ENCODE data around the gene TXN2. TPM values are rescaled to one million over a fixed set of nuclear protein-coding genes. Genes with fewer than 3 reads are reported as not detected.

The TXN2 gene
- total and polyA plus RNA-seq, 3 donors from 2014 or later, result 92.4 to 141 (median 95.6) TPM

DNA sequence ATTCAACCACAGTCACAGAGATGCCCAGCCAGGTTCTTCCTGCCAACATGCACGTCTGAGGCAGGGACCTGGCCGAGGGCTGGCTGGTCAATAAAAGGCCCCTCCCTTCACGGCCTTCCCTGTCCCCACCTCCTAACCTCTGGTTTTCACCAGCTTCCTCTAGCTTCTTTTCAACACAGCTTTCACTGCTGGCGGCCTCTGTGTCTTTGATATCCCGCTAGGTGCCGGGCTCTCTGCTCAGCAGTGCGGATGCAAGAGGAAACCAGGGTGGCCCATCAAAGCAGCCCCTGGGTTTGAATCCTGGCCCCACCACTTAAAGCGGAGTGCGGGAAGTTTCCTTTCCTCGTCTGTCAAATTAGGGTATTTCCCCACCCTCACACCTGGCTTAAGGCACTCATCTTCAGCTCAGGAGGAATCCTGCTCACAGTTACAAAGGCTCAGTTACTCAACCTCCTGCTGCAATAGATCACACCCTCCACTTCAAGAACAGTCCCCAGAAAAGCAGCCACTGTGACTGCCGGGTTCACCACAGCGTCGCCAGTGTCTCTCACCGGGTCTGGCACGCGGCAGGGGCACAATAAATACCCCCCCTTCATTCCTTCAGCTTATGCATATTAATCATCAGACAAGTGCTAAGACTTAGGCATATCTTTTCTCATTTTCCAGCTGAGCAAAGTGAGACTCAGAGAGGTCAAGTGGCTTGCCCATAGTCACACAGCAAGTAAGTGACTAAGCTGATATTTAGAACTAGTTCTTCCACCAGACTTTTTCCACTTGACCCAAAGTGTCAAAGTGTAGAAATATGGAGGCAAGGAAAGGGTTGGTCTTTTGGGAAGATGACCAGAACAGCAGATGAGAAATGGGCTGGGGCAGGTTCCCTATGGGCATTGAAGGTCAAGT lies 45.7 kb downstream of the TXN2 start:
- H3K27ac ChIP-seq, result no peak overlapping the region
- DNase-seq, result no peak
- TF ChIP-seq POLR2A (IDR thresholded peaks at IDR 0.05), result no peak
- TF ChIP-seq, protein P1, sequence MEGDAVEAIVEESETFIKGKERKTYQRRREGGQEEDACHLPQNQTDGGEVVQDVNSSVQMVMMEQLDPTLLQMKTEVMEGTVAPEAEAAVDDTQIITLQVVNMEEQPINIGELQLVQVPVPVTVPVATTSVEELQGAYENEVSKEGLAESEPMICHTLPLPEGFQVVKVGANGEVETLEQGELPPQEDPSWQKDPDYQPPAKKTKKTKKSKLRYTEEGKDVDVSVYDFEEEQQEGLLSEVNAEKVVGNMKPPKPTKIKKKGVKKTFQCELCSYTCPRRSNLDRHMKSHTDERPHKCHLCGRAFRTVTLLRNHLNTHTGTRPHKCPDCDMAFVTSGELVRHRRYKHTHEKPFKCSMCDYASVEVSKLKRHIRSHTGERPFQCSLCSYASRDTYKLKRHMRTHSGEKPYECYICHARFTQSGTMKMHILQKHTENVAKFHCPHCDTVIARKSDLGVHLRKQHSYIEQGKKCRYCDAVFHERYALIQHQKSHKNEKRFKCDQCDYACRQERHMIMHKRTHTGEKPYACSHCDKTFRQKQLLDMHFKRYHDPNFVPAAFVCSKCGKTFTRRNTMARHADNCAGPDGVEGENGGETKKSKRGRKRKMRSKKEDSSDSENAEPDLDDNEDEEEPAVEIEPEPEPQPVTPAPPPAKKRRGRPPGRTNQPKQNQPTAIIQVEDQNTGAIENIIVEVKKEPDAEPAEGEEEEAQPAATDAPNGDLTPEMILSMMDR (IDR thresholded peaks at IDR 0.05), result no peak

DNA sequence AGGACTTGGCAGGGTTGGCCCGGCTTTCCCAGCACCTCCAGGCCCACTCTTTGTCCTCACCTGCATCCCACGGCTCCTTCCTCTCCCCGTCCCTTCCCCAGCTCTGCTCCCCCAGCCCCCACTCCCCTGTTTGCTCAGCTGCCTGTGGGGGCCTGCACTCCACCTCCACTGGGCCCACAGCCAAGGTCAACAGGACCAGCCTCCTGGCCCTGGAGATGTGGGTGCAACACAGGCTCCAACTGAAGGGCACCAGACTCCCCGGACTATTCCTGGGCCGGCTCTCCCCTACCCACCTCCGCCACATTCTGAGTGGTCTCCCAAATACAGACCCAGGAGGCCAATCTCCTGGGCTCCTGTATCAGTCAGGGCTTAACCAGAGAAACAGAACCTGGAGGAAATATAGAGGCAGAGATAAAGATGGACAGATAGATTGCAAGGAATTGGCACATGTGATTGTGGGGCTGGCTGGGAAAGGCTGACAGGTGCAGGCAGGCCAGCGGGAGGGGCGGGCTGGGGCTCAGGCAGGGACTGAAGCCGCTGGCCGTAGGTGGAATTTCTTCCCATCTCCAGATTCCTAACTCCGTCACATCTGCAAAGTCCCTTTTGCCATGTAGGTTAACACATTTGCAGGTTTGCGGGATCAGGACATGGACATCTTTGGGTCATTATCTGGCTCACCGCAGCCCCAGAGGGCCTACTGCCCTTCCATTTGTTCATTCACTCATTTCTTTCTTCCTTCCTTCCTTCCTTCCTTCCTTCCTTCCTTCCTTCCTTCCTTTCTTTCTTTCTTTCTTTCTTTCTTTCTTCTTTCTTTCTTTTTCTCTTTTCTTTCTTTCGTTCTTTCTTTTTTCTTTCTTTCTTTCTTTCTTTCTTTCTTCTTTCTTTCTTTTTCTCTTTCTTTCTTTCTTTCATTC lies 47.9 kb downstream of the TXN2 start:
- no peak overlapping the region for H3K4me3 ChIP-seq
- H3K9me3 ChIP-seq, result no peaks in the 10 kb centered on the region
- H3K4me1 ChIP-seq, result peaks cover 5% of the 10 kb centered on the region
- H3K27ac ChIP-seq, result no peak overlapping the region
- no peaks in the 10 kb centered on the region for H3K36me3 ChIP-seq (ENCODE audit: low read depth, missing control alignments)
- whole genome bisulfite sequencing, 2 donors, result 72 to 77% methylated on average over 13 to 14 of the region's 14 CpGs
- no peak for DNase-seq
- H3K27me3 ChIP-seq, result no peaks in the 10 kb centered on the region
- intact Hi-C loops (cut with DNase I; ENCODE audit: low total_unique reads), result no loop called here
- no peak for TF ChIP-seq POLR2A (IDR thresholded peaks at IDR 0.05)
- TF ChIP-seq, protein P1 (IDR thresholded peaks at IDR 0.05), result no peak

More for the DNA sequence above, 45.7 kb downstream of the TXN2 start:
- intact Hi-C loops (cut with DNase I; ENCODE audit: low total_unique reads), result no loop called here
- 88 to 89% methylated on average over 16 of the region's 16 CpGs for WGBS, 2 donors
- no peak overlapping the region for H3K4me3 ChIP-seq
- H3K9me3 ChIP-seq, result no peaks in the 10 kb centered on the region
- peaks cover 5% of the 10 kb centered on the region for H3K4me1 ChIP-seq
- H3K27me3 ChIP-seq, result no peaks in the 10 kb centered on the region
- no peaks in the 10 kb centered on the region for H3K36me3 ChIP-seq (ENCODE audit: low read depth, missing control alignments)

GRCh38 chr22:36432592-36433317 lies 48.7 kb downstream of the TXN2 start:
- intact Hi-C loops (cut with DNase I; ENCODE audit: low total_unique reads), result no loop called here

GRCh38 chr22:36431977-36432376 lies 49.5 kb downstream of the TXN2 start:
- WGBS, 2 donors, result 84 to 95% methylated on average over 9 of the region's 9 CpGs
- H3K4me3 ChIP-seq, result no peak overlapping the region
- intact Hi-C loops (cut with DNase I; ENCODE audit: low total_unique reads), result no loop called here
- H3K9me3 ChIP-seq, result no peaks in the 10 kb centered on the region
- DNase-seq, result no peak
- peaks cover 5% of the 10 kb centered on the region for H3K4me1 ChIP-seq
- no peaks in the 10 kb centered on the region for H3K36me3 ChIP-seq (ENCODE audit: low read depth, missing control alignments)
- TF ChIP-seq POLR2A (IDR thresholded peaks at IDR 0.05), result no peak
- TF ChIP-seq, protein P1 (IDR thresholded peaks at IDR 0.05), result no peak
- no peaks in the 10 kb centered on the region for H3K27me3 ChIP-seq
- no peak overlapping the region for H3K27ac ChIP-seq

More at GRCh38 chr22:36432592-36433317, 48.7 kb downstream of the TXN2 start:
- Histone ChIP-seq H3K36me3 (ENCODE audit: low read depth, missing control alignments) (no peaks in the 10 kb centered on the region), H3K4me3 (no peak overlapping the region), H3K27ac (no peak overlapping the region), H3K4me1 (peaks cover 5% of the 10 kb centered on the region), H3K9me3 (no peaks in the 10 kb centered on the region), H3K27me3 (no peaks in the 10 kb centered on the region)
- DNase-seq, result no peak
- no peak for TF ChIP-seq POLR2A (IDR thresholded peaks at IDR 0.05)
- TF ChIP-seq, protein P1 (IDR thresholded peaks at IDR 0.05), result no peak
- 76 to 85% methylated on average over 15 of the region's 15 CpGs for WGBS, 2 donors
